NB4 (cell line): ENCODE measurements around the gene LMAN2.

Experiments used
- CTCF ChIP-seq: IDR thresholded peaks from one replicate; pipeline ENCODE4 v1.5.1; 2012; ENCODE audit warnings: low read depth, low read length
- POLR2A ChIP-seq: IDR thresholded peaks from 2 replicates; pipeline ENCODE4 v1.6.1; 2011; ENCODE audit warnings: mild to moderate bottlenecking; ENCODE audit not compliant: insufficient read length; ENCODE audit errors: extremely low read depth

GRCh38 chr5:177357146-177357458 is 5.6 kb upstream of the LMAN2 start:
- TF ChIP-seq CTCF (no peak), POLR2A (no peak)
